ENCODE data around the gene STT3B. TPM values are rescaled to one million over a fixed set of nuclear protein-coding genes. Genes with fewer than 3 reads are reported as not detected.

The STT3B gene
- total and polyA plus RNA-seq, 7 donors, result 10.8 to 107 (median 64.1) TPM

GRCh38 chr3:31568649-31569048 is 35.9 kb downstream of the STT3B start:
- 89 to 96% methylated on average over 1 of the region's 1 CpG for WGBS, 2 donors

GRCh38 chr3:31571325-31571724 is 38.6 kb downstream of the STT3B start:
- no peak for DNase-seq
- no peaks in the 10 kb centered on the region for H3K36me3 ChIP-seq
- intact Hi-C loops (cut with DNase I), result no loop called here
- H3K4me3 ChIP-seq, result no peak overlapping the region
- H3K27ac ChIP-seq, result no peak overlapping the region
- TF ChIP-seq POLR2A (IDR thresholded peaks at IDR 0.05), result no peak
- H3K27me3 ChIP-seq, result no peaks in the 10 kb centered on the region
- H3K9me3 ChIP-seq, result no peaks in the 10 kb centered on the region
- H3K4me1 ChIP-seq, result peaks cover 0 to 41% (median 15%) of the 10 kb centered on the region in 4 donors
- WGBS, 2 donors, result 85 to 94% methylated on average over 1 of the region's 1 CpG

More at GRCh38 chr3:31568649-31569048, 35.9 kb downstream of the STT3B start:
- Histone ChIP-seq H3K36me3 (no peaks in the 10 kb centered on the region), H3K27me3 (no peaks in the 10 kb centered on the region), H3K27ac (no peak overlapping the region), H3K9me3 (no peaks in the 10 kb centered on the region), H3K4me1 (peaks cover 0 to 40% (median 17%) of the 10 kb centered on the region in 4 donors), H3K4me3 (no peak overlapping the region)
- DNase-seq, result no peak
- intact Hi-C loops (cut with DNase I), result no loop called here
- no peak for TF ChIP-seq EP300 (IDR thresholded peaks at IDR 0.05)

GRCh38 chr3:31572236-31573004 is 39.7 kb downstream of the STT3B start:
- no peak for DNase-seq
- Histone ChIP-seq H3K36me3 (no peaks in the 10 kb centered on the region), H3K9me3 (no peaks in the 10 kb centered on the region), H3K4me1 (peaks cover 0 to 32% (median 15%) of the 10 kb centered on the region in 4 donors), H3K27me3 (no peaks in the 10 kb centered on the region), H3K4me3 (no peak overlapping the region), H3K27ac (no peak overlapping the region)
- WGBS, 2 donors, result 92 to 97% methylated on average over 4 of the region's 4 CpGs
- intact Hi-C loops (cut with DNase I), result no loop called here
- no peak for TF ChIP-seq POLR2AphosphoS5 (IDR thresholded peaks at IDR 0.05)
- no peak for TF ChIP-seq CTCF (IDR thresholded peaks at IDR 0.05)
- no peak for TF ChIP-seq EP300 (IDR thresholded peaks at IDR 0.05)
- TF ChIP-seq POLR2A (IDR thresholded peaks at IDR 0.05), result no peak

- WGBS, 2 donors, result 59 to 86% methylated on average over 3 of the region's 3 CpGs
These were observed 40.5 kb downstream of the STT3B start for GRCh38 chr3:31573036-31573779.

GRCh38 chr3:31575448-31575847 is 42.7 kb downstream of the STT3B start:
- WGBS, 2 donors, result 50 to 81% methylated on average over 2 of the region's 2 CpGs
- Histone ChIP-seq H3K27ac (no peak overlapping the region), H3K4me1 (peaks cover 0 to 42% (median 22%) of the 10 kb centered on the region in 4 donors), H3K27me3 (no peaks in the 10 kb centered on the region), H3K4me3 (no peak overlapping the region), H3K9me3 (no peaks in the 10 kb centered on the region), H3K36me3 (no peaks in the 10 kb centered on the region)
- TF ChIP-seq POLR2AphosphoS5 (IDR thresholded peaks at IDR 0.05) (no peak), POLR2A (IDR thresholded peaks at IDR 0.05) (no peak), EP300 (IDR thresholded peaks at IDR 0.05) (no peak), CTCF (IDR thresholded peaks at IDR 0.05) (no peak)
- DNase-seq, result no peak
- intact Hi-C loops (cut with DNase I), result no loop called here

More at GRCh38 chr3:31573036-31573779, 40.5 kb downstream of the STT3B start:
- intact Hi-C loops (cut with DNase I), result no loop called here
- H3K4me1 ChIP-seq, result peaks cover 0 to 32% (median 14%) of the 10 kb centered on the region in 4 donors
- H3K4me3 ChIP-seq, result no peak overlapping the region
- no peaks in the 10 kb centered on the region for H3K9me3 ChIP-seq
- TF ChIP-seq EP300 (IDR thresholded peaks at IDR 0.05), result no peak
- TF ChIP-seq POLR2A (IDR thresholded peaks at IDR 0.05), result no peak
- no peak for TF ChIP-seq CTCF (IDR thresholded peaks at IDR 0.05)
- TF ChIP-seq POLR2AphosphoS5 (IDR thresholded peaks at IDR 0.05), result no peak
- DNase-seq, result no peak
- H3K27me3 ChIP-seq, result no peaks in the 10 kb centered on the region
- no peaks in the 10 kb centered on the region for H3K36me3 ChIP-seq
- H3K27ac ChIP-seq, result no peak overlapping the region
